GM13976 (cell line): ENCODE measurements around the gene LCP2.

Experiments used
- DNase-seq: peaks from one replicate; pipeline ENCODE4 v3.0.0; 2012; ENCODE audit warnings: low spot score
- in situ Hi-C: fragments of 300-500 bp; cut with MboI; formaldehyde crosslinking; loops from one replicate; pipeline ENCODE4 v1.12.0; 2022; ENCODE audit warnings: low sequenced_read_pairs, mixed read lengths, inconsistent platforms; ENCODE audit not compliant: unreplicated experiment
- TF ChIP-seq, protein P1 (sequence below): IDR thresholded peaks from 2 replicates; pipeline ENCODE4 v1.5.1; 2012; ENCODE audit warnings: borderline replicate concordance, mild to moderate bottlenecking; ENCODE audit not compliant: insufficient read depth; ENCODE audit errors: extremely low read depth, missing control alignments, control extremely low read depth

The LCP2 gene

DNA sequence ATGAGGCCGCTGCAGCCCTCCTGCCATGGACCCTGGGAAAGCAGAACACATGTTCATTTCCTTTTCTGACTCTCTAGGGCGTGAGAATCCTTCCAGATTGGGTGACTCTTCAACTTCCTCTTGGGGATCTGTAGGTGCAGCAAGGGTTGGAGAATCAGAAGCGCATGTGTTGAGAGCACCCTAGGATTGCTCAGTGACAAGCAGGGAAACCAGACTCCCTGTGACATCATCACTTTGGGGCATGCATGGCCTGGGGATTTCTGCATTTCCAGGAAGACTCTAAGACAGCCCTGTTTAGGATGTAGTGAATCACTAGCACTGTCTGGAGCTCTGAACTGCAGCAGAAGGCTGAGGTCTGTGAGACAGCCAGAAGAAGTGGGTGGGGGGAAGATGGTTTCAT, 15.1 kb upstream of the LCP2 start:
- DNase-seq: no peak
- TF ChIP-seq, protein P1, sequence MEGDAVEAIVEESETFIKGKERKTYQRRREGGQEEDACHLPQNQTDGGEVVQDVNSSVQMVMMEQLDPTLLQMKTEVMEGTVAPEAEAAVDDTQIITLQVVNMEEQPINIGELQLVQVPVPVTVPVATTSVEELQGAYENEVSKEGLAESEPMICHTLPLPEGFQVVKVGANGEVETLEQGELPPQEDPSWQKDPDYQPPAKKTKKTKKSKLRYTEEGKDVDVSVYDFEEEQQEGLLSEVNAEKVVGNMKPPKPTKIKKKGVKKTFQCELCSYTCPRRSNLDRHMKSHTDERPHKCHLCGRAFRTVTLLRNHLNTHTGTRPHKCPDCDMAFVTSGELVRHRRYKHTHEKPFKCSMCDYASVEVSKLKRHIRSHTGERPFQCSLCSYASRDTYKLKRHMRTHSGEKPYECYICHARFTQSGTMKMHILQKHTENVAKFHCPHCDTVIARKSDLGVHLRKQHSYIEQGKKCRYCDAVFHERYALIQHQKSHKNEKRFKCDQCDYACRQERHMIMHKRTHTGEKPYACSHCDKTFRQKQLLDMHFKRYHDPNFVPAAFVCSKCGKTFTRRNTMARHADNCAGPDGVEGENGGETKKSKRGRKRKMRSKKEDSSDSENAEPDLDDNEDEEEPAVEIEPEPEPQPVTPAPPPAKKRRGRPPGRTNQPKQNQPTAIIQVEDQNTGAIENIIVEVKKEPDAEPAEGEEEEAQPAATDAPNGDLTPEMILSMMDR: no peak

GRCh38 chr5:170312301-170312595, 14.7 kb upstream of the LCP2 start:
- TF ChIP-seq, protein P1: no peak
- in situ Hi-C loops: no loop called here

More for the DNA sequence above, 15.1 kb upstream of the LCP2 start:
- in situ Hi-C loops: no loop called here

DNA sequence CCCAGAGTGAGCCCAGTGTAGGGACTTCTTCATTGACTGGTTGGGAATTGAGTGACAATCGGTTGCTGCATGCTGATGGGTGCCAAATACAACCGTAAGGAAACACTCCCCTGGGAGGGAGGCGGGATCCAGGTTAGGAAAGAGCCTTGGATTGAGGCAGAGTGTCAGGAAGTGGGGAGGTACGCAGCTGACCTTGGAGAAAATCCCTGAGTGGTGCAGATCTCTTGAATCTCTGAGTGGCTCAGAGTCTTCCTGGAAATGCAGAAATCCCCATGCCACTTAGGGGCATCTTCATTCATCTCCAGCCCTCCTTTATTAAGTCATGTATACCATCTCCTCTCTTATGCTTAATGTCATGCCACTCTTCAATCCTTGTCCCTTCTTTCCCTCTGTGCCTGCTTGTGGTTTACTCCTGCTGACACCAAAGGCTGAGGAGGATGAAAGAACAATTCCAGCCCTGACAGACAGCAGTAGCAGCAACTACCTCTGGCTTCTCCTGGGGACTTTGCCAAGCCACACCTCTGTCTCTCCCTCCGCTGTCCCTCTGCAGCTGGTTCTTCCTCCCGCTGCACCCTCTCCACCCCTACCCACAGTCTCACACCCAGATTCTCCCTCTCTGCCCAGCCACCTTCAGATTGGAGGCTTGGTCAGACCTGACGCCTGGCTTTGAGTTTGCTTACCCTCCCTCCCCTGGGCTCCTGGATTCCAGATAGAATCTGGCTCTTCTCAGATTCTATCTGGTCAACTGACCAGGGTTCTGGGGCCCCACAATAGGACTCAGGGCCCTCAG, 14.1 kb upstream of the LCP2 start:
- in situ Hi-C loops: no loop called here
- TF ChIP-seq, protein P1: no peak
- DNase-seq: no peak

More at GRCh38 chr5:170312301-170312595, 14.7 kb upstream of the LCP2 start:
- DNase-seq: no peak

GRCh38 chr5:170310256-170310926, 12.8 kb upstream of the LCP2 start:
- TF ChIP-seq, protein P1: no peak
- DNase-seq: no peak
- in situ Hi-C loops: no loop called here

DNA sequence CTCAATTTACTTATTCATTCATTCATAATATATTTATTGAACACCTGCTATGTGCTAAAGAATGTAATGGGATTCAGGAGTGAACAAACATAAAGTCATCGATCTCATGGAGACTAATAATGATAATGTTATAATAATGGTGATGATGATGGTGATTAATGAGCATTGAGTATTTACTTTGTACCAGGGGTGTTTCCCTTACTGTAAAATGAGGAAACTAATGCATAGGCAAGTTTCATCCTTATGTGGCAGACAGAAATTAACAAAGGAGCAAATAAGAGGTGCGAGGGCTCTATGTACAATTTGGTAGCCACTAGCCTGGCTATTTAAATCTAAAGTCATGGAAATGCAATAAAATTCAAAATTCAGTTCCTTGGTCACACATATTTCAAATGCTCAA, 11.1 kb upstream of the LCP2 start:
- DNase-seq: no peak
- TF ChIP-seq, protein P1: no peak
- in situ Hi-C loops: no loop called here

DNA sequence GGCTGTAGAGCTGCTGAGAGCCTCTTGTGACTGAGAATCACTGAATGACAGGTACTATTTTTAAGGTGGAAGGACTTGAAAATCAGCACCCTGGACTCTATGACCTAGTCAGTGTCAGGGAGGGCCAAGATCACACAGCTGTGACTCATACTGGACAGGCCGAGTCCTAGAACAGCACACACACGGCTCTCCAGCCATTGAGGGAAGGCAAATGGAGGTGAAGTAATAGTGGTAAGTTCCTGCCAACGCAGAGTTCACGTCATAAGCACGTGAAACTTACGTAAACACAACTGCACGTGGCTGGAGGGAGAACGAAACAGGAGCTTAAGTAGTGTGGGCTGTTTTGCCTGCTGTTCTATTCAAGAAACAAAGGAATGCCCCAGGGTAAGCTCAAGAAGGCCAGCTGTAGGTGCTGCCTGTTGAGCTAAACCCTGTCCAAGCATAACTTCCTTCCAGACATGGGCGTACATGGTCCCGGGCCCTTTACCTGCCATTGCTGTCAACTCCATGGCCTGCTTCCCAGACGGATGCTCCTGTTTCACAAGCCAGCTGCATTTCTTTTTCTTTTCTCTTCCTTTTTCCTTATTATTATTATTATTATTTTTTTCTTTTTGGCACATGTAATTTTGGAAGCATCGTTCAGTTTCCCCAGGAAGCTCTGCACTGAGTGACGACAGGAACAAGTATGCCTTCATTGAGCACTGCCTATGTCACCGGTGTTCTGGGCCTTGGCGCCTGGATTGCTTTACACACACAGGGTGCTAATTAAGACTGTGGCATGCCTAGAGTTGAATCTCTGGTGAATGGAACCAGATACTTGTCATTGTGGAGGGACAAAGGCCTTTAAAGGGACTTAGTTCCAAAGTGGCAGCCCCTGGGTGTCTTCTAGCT, 10.2 kb upstream of the LCP2 start:
- DNase-seq: peak; percentile 43
- in situ Hi-C loops: no loop called here
- TF ChIP-seq, protein P1: no peak
